Esophagus muscularis mucosa (tissue), 4 donors: Measurements from ENCODE around the gene DOLK. TPM values are rescaled to one million over a fixed set of nuclear protein-coding genes. Genes with fewer than 3 reads are reported as not detected.

Experiments
- DNase-seq: peaks from one replicate; pipeline ENCODE4 v3.0.0-alpha.2; 2017; ENCODE audit errors: extremely low spot score
- H3K27ac ChIP-seq, 4 donors: fragments of 200-600 bp; sonication (generic); replicated peaks in 1 of 4; 1 replicate in 3 of 4; 2 replicates in 1 of 4; pipeline ENCODE4 v1.5.1; 2016 to 2019; ENCODE audit warnings: mild to moderate bottlenecking in 1 of 4
- H3K27me3 ChIP-seq, 4 donors: fragments of 200-600 bp; sonication (generic); one replicate each; pipeline versions ENCODE4 v1.5.1 to v1.6.0; 2016 to 2019
- H3K36me3 ChIP-seq, 4 donors: fragments of 200-600 bp; sonication (generic); one replicate each; pipeline ENCODE4 v1.5.1; 2016 to 2019
- H3K4me1 ChIP-seq, 4 donors: fragments of 200-600 bp; sonication (generic); one replicate each; pipeline ENCODE4 v1.5.1; 2016 to 2019
- H3K4me3 ChIP-seq, 4 donors: fragments of 200-600 bp; sonication (generic); 1 replicate in 2 of 4; 2 replicates in 2 of 4; pipeline ENCODE4 v1.5.1; 2016 to 2019; ENCODE audit warnings: mild to moderate bottlenecking in 4 of 4, moderate library complexity in 1 of 4
- H3K9me3 ChIP-seq, 4 donors: fragments of 200-600 bp; sonication (generic); 1 replicate in 3 of 4; 2 replicates in 1 of 4; pipeline ENCODE4 v1.5.1; 2016 to 2019
- EP300 ChIP-seq: sonication (generic); formaldehyde crosslinking; IDR thresholded peaks from one replicate; pipeline ENCODE4 v1.6.1; 2017; ENCODE audit warnings: antibody characterized with exemption
- POLR2A ChIP-seq: fragments of 450-650 bp; IDR thresholded peaks from one replicate; pipeline ENCODE4 v1.6.1; 2017; ENCODE audit warnings: antibody characterized with exemption, moderate library complexity, mild to moderate bottlenecking, low read depth
- POLR2AphosphoS5 ChIP-seq, 2 donors: sonication (generic); formaldehyde crosslinking; IDR thresholded peaks; one replicate each; pipeline ENCODE4 v1.6.1; 2017; ENCODE audit warnings: antibody characterized with exemption in 2 of 2
- WGBS: methylation state at CpG from one replicate; pipeline ENCODE4 v1.1.5; 2018; 5-methylcytosine and 5-hydroxymethylcytosine counted together
- intact Hi-C: fragments of 100-400 bp; cut with DNase I; formaldehyde crosslinking; loops from one replicate; pipeline ENCODE4 v1.15.1; 2023
- total RNA-seq, 4 donors: library from RNA; depleted of rRNA; stranded (reverse); fragments of >200 nt; gene quantifications; one replicate each; pipeline versions ENCODE4 v1.1.0 to v1.2.1, GENCODE V29; 2016
- TF ChIP-seq, protein P1 (sequence below), 3 experiments: fragments of 200-600 bp in 2 of 3; fragments of 450-650 bp in 1 of 3; sonication (generic) in 2 of 3; IDR thresholded peaks; one replicate each; pipeline ENCODE4 v1.5.1; 2017 to 2019; ENCODE audit warnings: antibody characterized with exemption in 3 of 3, mild to moderate bottlenecking in 2 of 3, moderate library complexity in 1 of 3

The DOLK gene
- total RNA-seq, 4 donors from 2014 or later: 10.4 to 20.7 (median 14.1) TPM

DNA sequence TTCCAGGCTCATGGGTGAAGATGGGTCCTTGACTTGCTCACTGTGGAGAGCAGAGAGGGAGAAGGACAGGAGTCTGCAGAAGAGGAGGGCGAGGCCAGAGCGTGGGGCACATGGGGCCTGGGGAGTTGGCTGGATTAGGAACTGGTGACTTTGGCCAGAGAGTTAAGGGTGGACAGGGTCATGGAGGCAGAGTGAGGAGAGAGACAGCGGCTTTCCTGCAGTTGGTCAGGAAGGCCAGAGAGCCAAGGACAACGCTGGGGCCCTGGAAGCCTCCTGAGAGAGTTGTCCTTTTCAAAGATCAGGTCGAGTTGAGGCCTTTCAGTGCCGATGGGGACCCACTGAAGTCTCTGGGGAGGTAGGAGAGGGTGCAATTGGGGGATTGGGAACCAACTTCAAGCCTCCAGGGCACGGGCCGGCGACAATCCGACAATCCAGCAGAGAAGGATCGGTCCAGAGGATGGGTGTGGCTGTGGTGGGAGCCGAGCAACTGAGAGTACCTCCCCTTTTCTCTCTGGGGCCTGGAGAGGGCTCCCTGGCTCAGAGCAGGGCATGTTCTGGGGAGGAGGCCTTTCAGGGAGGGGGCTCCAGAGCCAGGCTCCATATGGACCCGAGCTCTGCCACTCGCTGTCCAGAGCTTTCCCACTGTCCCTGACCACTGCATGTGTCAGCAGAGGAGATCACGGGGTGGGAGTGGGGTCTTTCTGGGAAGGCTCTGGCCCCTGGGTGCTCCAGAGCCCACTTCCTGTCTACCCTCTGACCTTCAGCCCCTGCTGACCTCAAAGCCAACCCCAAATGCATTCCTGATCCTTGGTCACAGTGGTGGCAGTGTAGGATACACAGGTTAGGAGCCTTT is 34.1 kb downstream of the DOLK start:
- Histone ChIP-seq H3K9me3 (no peaks in the 10 kb centered on the region), H3K27me3 (no peaks in the 10 kb centered on the region), H3K36me3 (peaks cover 13 to 66% (median 53%) of the 10 kb centered on the region in 4 donors), H3K4me1 (peaks cover 85 to 91% (median 90%) of the 10 kb centered on the region in 4 donors), H3K27ac (peak overlapping the region; percentile 63 to 73 (median 66)), H3K4me3 (peak overlapping the region in 1 of 4 donors; percentile 12)
- DNase-seq: no peak
- 77% methylated on average over 12 of the region's 15 CpGs for WGBS
- TF ChIP-seq POLR2A: no peak
- TF ChIP-seq, protein P1, sequence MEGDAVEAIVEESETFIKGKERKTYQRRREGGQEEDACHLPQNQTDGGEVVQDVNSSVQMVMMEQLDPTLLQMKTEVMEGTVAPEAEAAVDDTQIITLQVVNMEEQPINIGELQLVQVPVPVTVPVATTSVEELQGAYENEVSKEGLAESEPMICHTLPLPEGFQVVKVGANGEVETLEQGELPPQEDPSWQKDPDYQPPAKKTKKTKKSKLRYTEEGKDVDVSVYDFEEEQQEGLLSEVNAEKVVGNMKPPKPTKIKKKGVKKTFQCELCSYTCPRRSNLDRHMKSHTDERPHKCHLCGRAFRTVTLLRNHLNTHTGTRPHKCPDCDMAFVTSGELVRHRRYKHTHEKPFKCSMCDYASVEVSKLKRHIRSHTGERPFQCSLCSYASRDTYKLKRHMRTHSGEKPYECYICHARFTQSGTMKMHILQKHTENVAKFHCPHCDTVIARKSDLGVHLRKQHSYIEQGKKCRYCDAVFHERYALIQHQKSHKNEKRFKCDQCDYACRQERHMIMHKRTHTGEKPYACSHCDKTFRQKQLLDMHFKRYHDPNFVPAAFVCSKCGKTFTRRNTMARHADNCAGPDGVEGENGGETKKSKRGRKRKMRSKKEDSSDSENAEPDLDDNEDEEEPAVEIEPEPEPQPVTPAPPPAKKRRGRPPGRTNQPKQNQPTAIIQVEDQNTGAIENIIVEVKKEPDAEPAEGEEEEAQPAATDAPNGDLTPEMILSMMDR (IDR thresholded peaks at IDR 0.05): no peak
- TF ChIP-seq POLR2AphosphoS5 (IDR thresholded peaks at IDR 0.05): no peak
- TF ChIP-seq EP300: no peak
- intact Hi-C loops: no loop called here

DNA sequence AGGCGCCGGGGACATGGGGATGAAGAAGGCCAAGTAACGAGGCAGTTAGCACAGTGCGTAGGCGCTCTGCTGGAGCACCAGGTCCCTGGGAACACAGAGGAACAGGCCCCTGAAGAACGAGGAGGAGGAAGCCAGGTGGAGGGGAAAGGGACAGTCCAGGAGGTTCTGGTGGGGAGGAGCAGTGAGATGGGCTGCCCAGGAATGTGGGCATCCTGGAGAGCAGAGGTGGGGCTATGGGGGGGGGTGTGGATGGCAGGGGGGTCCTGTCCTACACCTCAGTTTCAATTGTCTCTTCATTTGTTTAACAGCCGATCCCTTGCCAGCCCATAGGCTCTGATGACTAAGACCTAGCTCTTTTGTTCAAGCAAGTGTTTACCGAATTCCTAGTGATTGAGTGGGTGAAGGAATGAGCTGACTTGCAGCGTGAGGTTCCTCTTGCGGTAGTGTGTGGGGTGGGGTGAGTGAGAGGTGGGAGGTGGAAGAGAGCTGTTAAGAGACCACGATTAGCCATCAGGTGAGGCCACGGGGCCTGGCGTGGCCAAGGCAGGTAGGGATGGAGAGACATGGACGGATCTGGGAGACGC is 35.0 kb downstream of the DOLK start:
- Histone ChIP-seq H3K27me3 (no peaks in the 10 kb centered on the region), H3K27ac (peak overlapping the region; percentile 63 to 73 (median 66)), H3K36me3 (peaks cover 23 to 66% (median 56%) of the 10 kb centered on the region in 4 donors), H3K4me1 (peaks cover 82 to 85% (median 84%) of the 10 kb centered on the region in 4 donors), H3K9me3 (no peaks in the 10 kb centered on the region), H3K4me3 (no peak overlapping the region)
- 58% methylated on average over 15 of the region's 15 CpGs for WGBS
- TF ChIP-seq EP300: no peak
- TF ChIP-seq POLR2AphosphoS5 (IDR thresholded peaks at IDR 0.05): no peak
- no peak for TF ChIP-seq POLR2A
- TF ChIP-seq, protein P1 (IDR thresholded peaks at IDR 0.05): no peak
- no peak for DNase-seq
- intact Hi-C loops: no loop called here

DNA sequence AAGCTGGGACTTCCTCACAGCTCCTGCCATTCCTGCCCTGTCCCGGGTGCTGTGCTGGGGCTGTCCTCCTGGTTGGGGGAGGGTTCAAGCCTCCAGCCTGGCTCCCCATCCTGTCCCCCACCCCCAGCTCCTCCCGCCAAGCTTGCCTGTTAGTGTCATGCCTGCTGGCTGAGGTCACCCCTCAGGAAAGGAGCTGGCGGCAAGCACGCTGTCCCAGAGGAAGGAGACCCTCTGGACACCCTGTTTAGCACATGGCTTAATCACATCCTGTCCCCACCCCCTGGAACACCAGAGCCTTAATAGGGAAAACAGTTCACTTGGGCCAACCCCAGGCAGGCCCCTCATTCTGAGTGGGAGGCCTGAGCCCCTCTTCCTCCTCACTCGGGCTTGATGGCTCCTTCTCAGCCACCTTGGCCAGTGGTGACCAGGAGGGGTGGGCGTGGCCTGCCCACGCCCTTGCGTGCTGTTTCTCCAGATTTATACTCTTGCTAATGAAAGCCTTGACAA is 35.8 kb downstream of the DOLK start:
- Histone ChIP-seq H3K27ac (peak overlapping the region; percentile 63 to 73 (median 66)), H3K4me3 (peak overlapping the region in 1 of 4 donors; percentile 4), H3K4me1 (peaks cover 74 to 77% (median 76%) of the 10 kb centered on the region in 4 donors), H3K36me3 (peaks cover 27 to 72% (median 60%) of the 10 kb centered on the region in 4 donors), H3K27me3 (no peaks in the 10 kb centered on the region), H3K9me3 (no peaks in the 10 kb centered on the region)
- DNase-seq: no peak
- intact Hi-C loops: no loop called here
- TF ChIP-seq, protein P1 (IDR thresholded peaks at IDR 0.05): no peak
- no peak for TF ChIP-seq EP300
- peak; percentile 59 to 68 for TF ChIP-seq POLR2AphosphoS5 (IDR thresholded peaks at IDR 0.05)
- TF ChIP-seq POLR2A: no peak
- WGBS: 23% methylated on average over 6 of the region's 8 CpGs

DNA sequence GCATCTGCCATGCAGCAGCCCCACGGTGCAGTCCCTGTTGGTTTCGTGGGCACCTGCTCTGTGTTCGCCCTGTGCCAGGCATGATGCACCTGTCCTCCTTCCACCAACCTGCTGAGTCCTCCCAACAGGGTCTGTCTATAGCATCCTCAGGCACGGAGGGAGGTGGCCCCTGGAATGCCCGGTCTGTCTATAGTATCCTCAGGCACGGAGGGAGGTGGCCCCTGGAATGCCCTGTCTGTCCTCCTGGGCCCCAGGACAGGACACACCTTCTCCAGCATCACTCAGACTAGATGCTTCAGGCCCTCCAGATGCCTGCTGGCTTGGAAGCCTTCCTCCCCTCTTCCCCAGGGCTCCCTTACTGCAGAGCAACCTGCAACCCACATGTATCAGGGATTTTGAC is 36.5 kb downstream of the DOLK start:
- H3K27ac ChIP-seq: peak overlapping the region; percentile 63 to 73 (median 66)
- 78% methylated on average over 6 of the region's 6 CpGs for WGBS
- H3K27me3 ChIP-seq: no peaks in the 10 kb centered on the region
- TF ChIP-seq POLR2A (no peak), EP300 (no peak), POLR2AphosphoS5 (IDR thresholded peaks at IDR 0.05) (no peak)
- TF ChIP-seq, protein P1 (IDR thresholded peaks at IDR 0.05): no peak
- DNase-seq: no peak
- peaks cover 27 to 70% (median 53%) of the 10 kb centered on the region in 4 donors for H3K36me3 ChIP-seq
- peaks cover 67 to 71% (median 70%) of the 10 kb centered on the region in 4 donors for H3K4me1 ChIP-seq
- no peak overlapping the region for H3K4me3 ChIP-seq
- no peaks in the 10 kb centered on the region for H3K9me3 ChIP-seq
- intact Hi-C loops: no loop called here
